ENCODE measurements around the gene MT1A.
"Not testable (repeated sequence)": the region's sequence is repeated elsewhere in the genome, so short reads cannot be mapped to it uniquely, and the experiment has no call there.

GRCh38 chr16:56621665-56622445, 16.6 kb upstream of the MT1A start:
- not testable (repeated sequence) for TF ChIP-seq CTCF, POLR2A (IDR thresholded peaks at IDR 0.05)

All from thyroid gland (tissue), 4 donors.